Measurements from ENCODE around the gene RPS28. TPM values are rescaled to one million over a fixed set of nuclear protein-coding genes. Genes with fewer than 3 reads are reported as not detected.
"Not testable (repeated sequence)": the region's sequence is repeated elsewhere in the genome, so short reads cannot be mapped to it uniquely, and the experiment has no call there.

The RPS28 gene
- total and polyA plus RNA-seq, 2 donors from 2014 or later: 1,258 to 1,887 TPM

DNA sequence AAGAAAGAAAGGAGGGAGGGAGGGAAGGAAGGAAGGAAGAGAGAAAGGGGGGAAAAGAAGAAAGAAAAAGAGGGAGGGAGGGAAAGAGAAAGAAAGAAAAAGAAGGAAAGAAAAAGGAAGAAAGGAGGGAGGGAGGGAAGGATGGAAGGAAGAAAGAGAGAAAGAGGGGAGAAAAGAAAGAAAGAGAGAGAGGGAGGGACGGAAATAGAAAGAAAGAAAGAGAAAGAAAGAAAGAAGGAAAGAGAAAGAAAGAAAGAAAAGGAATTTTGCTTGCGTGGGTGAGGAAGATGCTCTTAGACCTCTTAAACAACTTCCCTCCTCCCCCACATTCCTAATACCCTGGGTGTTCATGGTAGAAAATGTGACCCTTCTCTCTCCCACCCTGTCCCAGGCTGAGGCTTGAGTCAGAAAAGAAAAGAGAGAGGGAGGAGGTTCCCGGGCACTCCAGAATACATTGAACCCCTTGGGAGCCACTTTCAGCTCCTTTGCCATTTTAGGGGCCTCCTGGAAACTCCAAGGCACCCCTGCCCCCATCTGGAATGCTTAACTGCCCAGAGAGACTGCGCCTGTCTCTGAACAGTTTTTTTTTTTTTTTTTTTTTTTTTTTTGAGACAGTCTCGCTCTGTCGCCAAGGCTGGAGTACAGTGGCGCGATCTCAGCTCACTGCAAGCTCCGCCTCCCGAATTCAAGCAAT is 31.0 kb downstream of the RPS28 start:
- Histone ChIP-seq H3K9me3 (ENCODE audit: control insufficient read depth in 2 of 3, insufficient read depth in 1 of 3, low read length in 3 of 3) (peaks cover 0 to 3% (median 0%) of the 10 kb centered on the region in 3 donors), H3K36me3 (ENCODE audit: control insufficient read depth in 2 of 3, insufficient read depth in 3 of 3, low read length in 3 of 3) (no peaks in the 10 kb centered on the region), H3K27me3 (ENCODE audit: control insufficient read depth, insufficient read depth, low read length) (no peaks in the 10 kb centered on the region), H3K9ac (ENCODE audit: low read length in 3 of 3) (no peak overlapping the region), H3K4me1 (ENCODE audit: control insufficient read depth in 2 of 3, insufficient read depth in 2 of 3, low read depth in 1 of 3, low read length in 3 of 3) (peaks cover 0 to 3% (median 0%) of the 10 kb centered on the region in 3 donors), H3K4me3 (ENCODE audit: low read length in 3 of 3) (peak overlapping the region in 2 of 3 donors; percentile 5 to 21), H3K27ac (ENCODE audit: low read depth in 2 of 2, low read length in 2 of 2) (no peak overlapping the region)
- TF ChIP-seq, protein P1, sequence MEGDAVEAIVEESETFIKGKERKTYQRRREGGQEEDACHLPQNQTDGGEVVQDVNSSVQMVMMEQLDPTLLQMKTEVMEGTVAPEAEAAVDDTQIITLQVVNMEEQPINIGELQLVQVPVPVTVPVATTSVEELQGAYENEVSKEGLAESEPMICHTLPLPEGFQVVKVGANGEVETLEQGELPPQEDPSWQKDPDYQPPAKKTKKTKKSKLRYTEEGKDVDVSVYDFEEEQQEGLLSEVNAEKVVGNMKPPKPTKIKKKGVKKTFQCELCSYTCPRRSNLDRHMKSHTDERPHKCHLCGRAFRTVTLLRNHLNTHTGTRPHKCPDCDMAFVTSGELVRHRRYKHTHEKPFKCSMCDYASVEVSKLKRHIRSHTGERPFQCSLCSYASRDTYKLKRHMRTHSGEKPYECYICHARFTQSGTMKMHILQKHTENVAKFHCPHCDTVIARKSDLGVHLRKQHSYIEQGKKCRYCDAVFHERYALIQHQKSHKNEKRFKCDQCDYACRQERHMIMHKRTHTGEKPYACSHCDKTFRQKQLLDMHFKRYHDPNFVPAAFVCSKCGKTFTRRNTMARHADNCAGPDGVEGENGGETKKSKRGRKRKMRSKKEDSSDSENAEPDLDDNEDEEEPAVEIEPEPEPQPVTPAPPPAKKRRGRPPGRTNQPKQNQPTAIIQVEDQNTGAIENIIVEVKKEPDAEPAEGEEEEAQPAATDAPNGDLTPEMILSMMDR (IDR thresholded peaks at IDR 0.05; ENCODE audit: borderline replicate concordance, extremely low read depth, insufficient read depth): no peak
- intact Hi-C loops (cut with DNase I): no loop called here
- FAIRE-seq: no peak
- peak in 4 of 5 donors; percentile 50 to 89 (median 67) for DNase-seq

DNA sequence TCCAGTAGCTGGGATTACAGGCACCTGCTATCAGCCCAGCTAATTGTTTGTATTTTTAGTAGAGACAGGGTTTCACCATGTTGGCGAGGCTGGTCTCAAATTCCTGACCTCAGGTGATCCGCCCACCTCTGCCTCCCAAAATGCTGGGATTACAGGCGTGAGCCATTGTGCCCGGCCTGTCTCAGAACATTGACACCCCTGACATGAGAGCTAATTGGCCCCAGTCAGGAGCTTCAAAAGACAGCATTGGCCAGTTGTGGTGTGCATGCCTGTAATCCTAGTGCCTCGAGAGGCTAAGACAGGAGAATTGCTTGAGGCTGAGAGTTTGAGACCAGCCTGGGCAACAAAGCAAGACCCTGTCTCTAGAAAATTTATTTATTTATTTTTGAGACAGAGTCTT is 31.5 kb downstream of the RPS28 start:
- DNase-seq; H3K4me3 ChIP-seq (ENCODE audit: low read length in 3 of 3); intact Hi-C loops (cut with DNase I); FAIRE-seq; H3K27me3 ChIP-seq (ENCODE audit: control insufficient read depth, insufficient read depth, low read length); H3K9me3 ChIP-seq (ENCODE audit: control insufficient read depth in 2 of 3, insufficient read depth in 1 of 3, low read length in 3 of 3); H3K9ac ChIP-seq (ENCODE audit: low read length in 3 of 3); H3K36me3 ChIP-seq (ENCODE audit: control insufficient read depth in 2 of 3, insufficient read depth in 3 of 3, low read length in 3 of 3); H3K4me1 ChIP-seq (ENCODE audit: control insufficient read depth in 2 of 3, insufficient read depth in 2 of 3, low read depth in 1 of 3, low read length in 3 of 3); H3K27ac ChIP-seq (ENCODE audit: low read depth in 2 of 2, low read length in 2 of 2): not testable (repeated sequence)

DNA sequence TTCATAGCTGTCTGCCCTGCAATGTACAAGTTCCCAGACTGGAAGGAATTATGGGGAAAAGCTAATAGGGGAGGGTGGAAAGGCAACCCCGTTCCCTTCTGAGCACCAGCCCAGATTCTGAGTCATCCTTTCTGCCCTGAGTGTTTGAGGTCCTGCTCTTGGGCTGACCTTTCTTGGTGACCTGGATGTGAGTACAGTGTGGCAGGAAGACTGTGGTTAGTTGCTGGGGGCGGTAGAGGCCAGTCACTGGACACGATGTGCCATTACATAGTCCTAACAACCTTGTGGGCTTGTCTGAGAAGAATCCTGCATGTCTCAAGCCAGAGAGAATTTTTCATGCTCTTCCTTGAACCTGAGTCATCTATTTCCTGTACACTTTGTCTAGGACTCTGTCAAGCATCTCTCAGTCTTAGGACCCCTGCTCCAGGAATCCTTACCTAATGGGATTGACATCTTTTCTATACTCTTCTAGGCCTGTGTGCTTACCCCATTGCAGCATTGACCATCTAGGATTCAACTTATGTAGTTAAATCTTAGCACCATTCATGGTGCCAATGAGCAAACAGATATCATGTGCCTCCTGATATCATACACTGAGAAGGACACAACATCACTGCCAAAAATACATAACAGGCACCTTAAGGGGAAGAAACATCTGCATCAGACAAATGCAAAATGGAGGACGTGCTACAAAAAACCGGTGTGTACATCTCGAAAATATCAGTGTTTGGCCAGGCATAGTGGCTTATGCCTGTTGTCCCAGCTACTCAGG is 34.5 kb downstream of the RPS28 start:
- DNase-seq (peak in 1 of 5 donors; percentile 82), FAIRE-seq (no peak)
- TF ChIP-seq, protein P1 (IDR thresholded peaks at IDR 0.05; ENCODE audit: borderline replicate concordance, extremely low read depth, insufficient read depth): no peak
- H3K4me1 ChIP-seq (ENCODE audit: control insufficient read depth in 2 of 3, insufficient read depth in 2 of 3, low read depth in 1 of 3, low read length in 3 of 3): peaks cover 0 to 3% (median 0%) of the 10 kb centered on the region in 3 donors
- no peaks in the 10 kb centered on the region for H3K27me3 ChIP-seq (ENCODE audit: control insufficient read depth, insufficient read depth, low read length)
- H3K27ac ChIP-seq (ENCODE audit: low read depth in 2 of 2, low read length in 2 of 2): peak overlapping the region in 1 of 2 donors; percentile 14
- no peak overlapping the region for H3K9ac ChIP-seq (ENCODE audit: low read length in 3 of 3)
- no peak overlapping the region for H3K4me3 ChIP-seq (ENCODE audit: low read length in 3 of 3)
- H3K36me3 ChIP-seq (ENCODE audit: control insufficient read depth in 2 of 3, insufficient read depth in 3 of 3, low read length in 3 of 3): no peaks in the 10 kb centered on the region
- H3K9me3 ChIP-seq (ENCODE audit: control insufficient read depth in 2 of 3, insufficient read depth in 1 of 3, low read length in 3 of 3): peaks cover 0 to 3% (median 0%) of the 10 kb centered on the region in 3 donors
- intact Hi-C loops (cut with DNase I): no loop called here

DNA sequence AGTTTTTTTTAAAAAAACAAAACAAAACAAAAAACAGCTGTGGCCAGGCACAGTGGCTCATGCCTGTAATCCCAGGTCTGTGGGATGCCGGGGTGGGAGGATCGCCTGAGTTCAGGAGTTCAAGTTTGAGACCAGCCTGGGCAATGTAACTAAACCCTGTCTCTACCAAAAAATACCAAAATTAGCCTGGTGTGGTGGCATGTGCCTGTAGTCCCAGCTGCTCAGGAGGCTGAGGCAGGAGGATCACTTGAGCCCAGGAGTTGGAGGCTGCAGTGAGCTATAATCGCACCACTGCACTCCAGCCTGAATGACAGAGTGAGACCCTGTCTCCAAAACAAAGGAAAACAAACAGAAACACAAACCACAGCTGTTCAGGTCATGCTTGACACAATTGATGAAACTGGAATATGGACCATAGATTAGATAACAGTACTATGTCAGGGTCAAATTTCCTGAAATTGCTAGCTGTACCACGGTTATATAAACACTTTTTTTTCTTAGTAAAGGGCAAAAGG is 35.8 kb downstream of the RPS28 start:
- H3K9ac ChIP-seq (ENCODE audit: low read length in 3 of 3): no peak overlapping the region
- TF ChIP-seq, protein P1 (IDR thresholded peaks at IDR 0.05; ENCODE audit: borderline replicate concordance, extremely low read depth, insufficient read depth): no peak
- no peaks in the 10 kb centered on the region for H3K27me3 ChIP-seq (ENCODE audit: control insufficient read depth, insufficient read depth, low read length)
- H3K9me3 ChIP-seq (ENCODE audit: control insufficient read depth in 2 of 3, insufficient read depth in 1 of 3, low read length in 3 of 3): peaks cover 0 to 3% (median 0%) of the 10 kb centered on the region in 3 donors
- FAIRE-seq: no peak
- H3K4me3 ChIP-seq (ENCODE audit: low read length in 3 of 3): no peak overlapping the region
- intact Hi-C loops (cut with DNase I): no loop called here
- H3K36me3 ChIP-seq (ENCODE audit: control insufficient read depth in 2 of 3, insufficient read depth in 3 of 3, low read length in 3 of 3): no peaks in the 10 kb centered on the region
- no peak for DNase-seq
- no peak overlapping the region for H3K27ac ChIP-seq (ENCODE audit: low read depth in 2 of 2, low read length in 2 of 2)
- peaks cover 0 to 6% (median 1%) of the 10 kb centered on the region in 3 donors for H3K4me1 ChIP-seq (ENCODE audit: control insufficient read depth in 2 of 3, insufficient read depth in 2 of 3, low read depth in 1 of 3, low read length in 3 of 3)

Data from kidney (tissue), 14 donors.